A549 treated with AZD2906 at 1 μM for 4 hours (cell line): ENCODE data around the gene DNAJB11. TPM values are rescaled to one million over a fixed set of nuclear protein-coding genes. Genes with fewer than 3 reads are reported as not detected.

Experiments used
- total RNA-seq: library from RNA; stranded (reverse); fragments of 200-300 nt; extraction: Qiagen RNA extraction; gene quantifications from 5 replicates; pipeline ENCODE4 v1.2.3, GENCODE V29; 2022

Gene DNAJB11
- total RNA-seq: 47.3 to 55.3 TPM (median 50.5 TPM) in 5 replicates

DNA sequence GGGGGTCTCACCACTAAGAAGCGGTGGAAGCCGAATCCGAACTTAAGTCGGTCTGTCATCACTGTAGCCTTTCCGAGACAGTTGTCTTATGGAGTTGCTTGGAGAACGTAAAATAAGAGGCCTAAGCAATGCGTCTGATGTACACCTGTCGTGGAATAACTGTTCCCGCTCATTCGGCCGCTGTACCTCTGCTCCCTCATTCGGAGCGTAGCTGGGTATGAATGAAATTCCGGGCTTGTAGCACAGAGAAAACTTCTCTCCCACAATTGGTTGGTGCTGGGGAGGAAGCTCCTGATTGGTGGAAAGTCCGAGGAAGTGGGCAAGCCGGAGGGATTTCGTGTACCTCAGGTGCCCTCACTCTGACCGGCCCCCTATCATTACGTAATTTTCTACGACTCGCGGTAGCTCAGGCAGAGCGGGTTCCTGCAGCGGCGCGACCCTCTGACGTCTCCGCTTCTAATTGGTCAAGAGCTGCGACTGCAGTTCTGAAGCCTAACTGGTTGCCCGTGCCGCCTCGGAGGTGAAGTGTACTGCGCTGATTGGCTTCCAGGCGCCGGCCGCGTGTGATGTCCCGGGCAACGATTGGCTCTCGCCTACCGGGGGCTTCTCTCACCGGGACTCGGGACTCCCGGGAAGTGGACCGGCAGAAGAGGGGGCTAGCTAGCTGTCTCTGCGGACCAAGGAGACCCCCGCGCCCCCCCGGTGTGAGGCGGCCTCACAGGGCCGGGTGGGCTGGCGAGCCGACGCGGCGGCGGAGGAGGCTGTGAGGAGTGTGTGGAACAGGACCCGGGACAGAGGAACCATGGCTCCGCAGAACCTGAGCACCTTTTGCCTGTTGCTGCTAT lies at the start of gene DNAJB11:
TSS of gene DNAJB11 (plus strand) at position 625 of the 845 bp plus-strand sequence. CDS start at position 803, 178 bp downstream.

GRCh38 chr3:186544281-186544680 lies 26.2 kb upstream of the DNAJB11 start, which contains the start of gene CRYGS:
Gene CRYGS (minus strand): TSS chr3:186544380. CDS start chr3:186544326, 54 bp downstream.

GRCh38 chr3:186567072-186567921 lies 3.2 kb upstream of the DNAJB11 start, which contains the start of gene TBCCD1:
Gene TBCCD1 (minus strand): TSS chr3:186567339. CDS start chr3:186564329, 3,010 bp downstream.

GRCh38 chr3:186612721-186613636 lies 42.5 kb downstream of the DNAJB11 start, which contains the start of gene AHSG:
Gene AHSG (plus strand): TSS chr3:186613060. CDS start chr3:186613142, 82 bp downstream.

Other genes starting within 250 kb of the DNAJB11 start
- gene DGKG, start 208.5 kb upstream of the DNAJB11 start, total RNA-seq: 6.5 to 12.3 TPM (median 7.0 TPM) in 5 replicates
- gene CRYGS, start 26.3 kb upstream of the DNAJB11 start, total RNA-seq: 0.39 to 0.85 TPM (median 0.63 TPM) in 5 replicates
- 5.2 to 8.4 TPM (median 6.3 TPM) in 5 replicates for gene TBCCD1, start 3.4 kb upstream of the DNAJB11 start, total RNA-seq
- gene AHSG, start 42.3 kb downstream of the DNAJB11 start, total RNA-seq: 0.05 to 0.12 TPM (median 0.06 TPM) in 4 of 5 replicates, not detected in the other
- 0.08 to 0.34 TPM (median 0.15 TPM) in 5 replicates for gene FETUB, start 69.7 kb downstream of the DNAJB11 start, total RNA-seq
- gene HRG, start 95.3 kb downstream of the DNAJB11 start, total RNA-seq: not detected in 5 replicates
- gene KNG1, start 146.6 kb downstream of the DNAJB11 start, total RNA-seq: 0.03 TPM in 3 of 5 replicates, not detected in the others
- gene EIF4A2, start 212.9 kb downstream of the DNAJB11 start, total RNA-seq: 126 to 141 TPM (median 129 TPM) in 5 replicates
- gene RFC4, start 235.8 kb downstream of the DNAJB11 start, total RNA-seq: 42.7 to 61.9 TPM (median 43.0 TPM) in 5 replicates